H1 (cell line): ENCODE data around the gene CTIF. TPM values are rescaled to one million over a fixed set of nuclear protein-coding genes. Genes with fewer than 3 reads are reported as not detected.

ENCODE experiments used
- CTCF ChIA-PET: fragments of 300-600 bp; sonication (Branson Sonifier 250); formaldehyde crosslinking; loops from one replicate; lab custom pipeline; 2021; ENCODE audit not compliant: partially characterized antibody; lab: Charles Lee
- POLR2A ChIA-PET: fragments of 300-600 bp; sonication (Branson Sonifier 250); formaldehyde crosslinking; loops from one replicate; lab custom pipeline; 2021; ENCODE audit warnings: inconsistent platforms; ENCODE audit not compliant: partially characterized antibody; lab: Charles Lee
- DNase-seq, 2 experiments: peaks; one replicate each; pipeline versions ENCODE4 v3.0.0 to v3.0.0-alpha.2; 2010 to 2022; ENCODE audit warnings: low spot score in 2 of 2, low read depth in 1 of 2, mixed read lengths in 1 of 2
- FAIRE-seq: peaks from 2 replicates; lab custom pipeline; 2011; peaks lifted over from hg19 to GRCh38; lab: Jason Lieb, UNC
- H2AFZ ChIP-seq: 2 replicates; pipeline ENCODE4 v1.8.1; 2012; ENCODE audit warnings: low read length, inconsistent platforms
- H2AK5ac ChIP-seq: 2 replicates; pipeline ENCODE4 v1.6.1; 2013; ENCODE audit warnings: low read depth, low read length
- H2BK120ac ChIP-seq: replicated peaks from 2 replicates; pipeline ENCODE3; 2013; ENCODE audit warnings: low read depth, low read length, inconsistent platforms
- H2BK12ac ChIP-seq: 2 replicates; pipeline ENCODE4 v1.6.1; 2013; ENCODE audit warnings: low read depth, low read length
- H2BK15ac ChIP-seq: 2 replicates; pipeline ENCODE4 v1.6.1; 2013; ENCODE audit warnings: low read length
- H2BK20ac ChIP-seq: 2 replicates; pipeline ENCODE4 v1.6.1; 2013; ENCODE audit warnings: low read length
- H2BK5ac ChIP-seq: 2 replicates; pipeline ENCODE4 v1.6.1; 2013; ENCODE audit warnings: low read depth, low read length
- H3K14ac ChIP-seq: 2 replicates; pipeline ENCODE4 v1.6.1; 2013; ENCODE audit warnings: inconsistent platforms; ENCODE audit not compliant: insufficient read length
- H3K18ac ChIP-seq: 2 replicates; pipeline ENCODE4 v1.6.1; 2013; ENCODE audit warnings: low read length; ENCODE audit errors: extremely low read depth
- H3K23ac ChIP-seq: 2 replicates; pipeline ENCODE4 v1.6.1; 2013; ENCODE audit warnings: inconsistent platforms; ENCODE audit not compliant: insufficient read length
- H3K23me2 ChIP-seq: 2 replicates; pipeline ENCODE4 v1.6.1; 2013; ENCODE audit warnings: low read depth, low read length
- H3K27ac ChIP-seq: 2 replicates; pipeline ENCODE4 v1.6.1; 2011; ENCODE audit warnings: low read depth, low read length, inconsistent platforms
- H3K27me3 ChIP-seq, 4 experiments: replicated peaks in 1 of 4; 1 replicate in 1 of 4; 2 replicates in 3 of 4; pipeline versions ENCODE4 v1.6.1 to v1.8.1; 2011 to 2013; ENCODE audit warnings: low read length in 3 of 4, mild to moderate bottlenecking in 3 of 4, inconsistent platforms in 2 of 4, mixed read lengths in 2 of 4, moderate library complexity in 1 of 4; ENCODE audit not compliant: control insufficient read depth in 3 of 4, insufficient read depth in 3 of 4; ENCODE audit errors: extremely low read depth in 1 of 4
- H3K36me3 ChIP-seq, 4 experiments: 2 replicates each; pipeline versions ENCODE4 v1.6.1 to v1.8.1; 2011 to 2013; ENCODE audit warnings: mild to moderate bottlenecking in 4 of 4, low read length in 3 of 4, moderate library complexity in 2 of 4, control low read depth in 1 of 4, inconsistent platforms in 1 of 4; ENCODE audit not compliant: insufficient read depth in 4 of 4, control insufficient read depth in 2 of 4
- H3K4ac ChIP-seq: replicated peaks from 2 replicates; pipeline ENCODE3; 2013; ENCODE audit warnings: low read length, low read depth, mixed read lengths, inconsistent platforms; ENCODE audit not compliant: insufficient read length
- H3K4me1 ChIP-seq, 4 experiments: replicated peaks in 1 of 4; 1 replicate in 1 of 4; 2 replicates in 3 of 4; pipeline versions ENCODE4 v1.6.1 to v1.8.1; 2011 to 2013; ENCODE audit warnings: low read length in 3 of 4, inconsistent platforms in 2 of 4, mixed read lengths in 1 of 4; ENCODE audit not compliant: insufficient read depth in 4 of 4, control insufficient read depth in 3 of 4
- H3K4me2 ChIP-seq, 2 experiments: 2 replicates each; pipeline versions ENCODE4 v1.6.1 to v1.8.1; 2011 to 2013; ENCODE audit warnings: low read depth in 2 of 2, low read length in 2 of 2, control low read depth in 1 of 2, inconsistent platforms in 1 of 2, mild to moderate bottlenecking in 1 of 2; ENCODE audit not compliant: insufficient read depth in 1 of 2
- H3K4me3 ChIP-seq, 4 experiments: fragments of 200-600, 300-600 bp in 1 of 4; sonication (generic), shearing (Covaris generic), sonication (Bioruptor Twin) in 1 of 4; 2 replicates each; pipeline versions ENCODE4 v1.5.1 to v1.8.1; 2011 to 2016; ENCODE audit warnings: low read length in 4 of 4, low read depth in 3 of 4, control low read depth in 2 of 4, inconsistent platforms in 2 of 4, mild to moderate bottlenecking in 2 of 4, mixed read lengths in 1 of 4, moderate library complexity in 1 of 4; ENCODE audit not compliant: insufficient read depth in 2 of 4; ENCODE audit errors: extremely low read depth in 1 of 4
- H3K56ac ChIP-seq: replicated peaks from 2 replicates; pipeline ENCODE3; 2013; ENCODE audit warnings: low read depth, mild to moderate bottlenecking, mixed read lengths, low read length, inconsistent platforms; ENCODE audit not compliant: insufficient read length
- H3K79me1 ChIP-seq: 2 replicates; pipeline ENCODE4 v1.6.1; 2013; ENCODE audit warnings: low read depth, low read length, control low read depth
- H3K79me2 ChIP-seq, 2 experiments: 2 replicates each; pipeline versions ENCODE4 v1.6.1 to v1.8.1; 2012 to 2013; ENCODE audit warnings: low read length in 2 of 2, mild to moderate bottlenecking in 2 of 2, inconsistent platforms in 1 of 2; ENCODE audit not compliant: insufficient read depth in 2 of 2, control insufficient read depth in 1 of 2
- H3K9ac ChIP-seq, 4 experiments: replicated peaks in 1 of 4; 1 replicate in 1 of 4; 2 replicates in 3 of 4; pipeline versions ENCODE4 v1.6.1 to v1.8.1; 2011 to 2013; ENCODE audit warnings: low read depth in 3 of 4, low read length in 3 of 4, control low read depth in 2 of 4, mild to moderate bottlenecking in 2 of 4, moderate library complexity in 2 of 4, inconsistent platforms in 1 of 4; ENCODE audit errors: extremely low read depth in 1 of 4
- H3K9me3 ChIP-seq, 2 experiments: 2 replicates each; pipeline versions ENCODE4 v1.6.1 to v1.8.1; 2012 to 2013; ENCODE audit warnings: mild to moderate bottlenecking in 2 of 2, moderate library complexity in 2 of 2, control low read depth in 1 of 2, inconsistent platforms in 1 of 2, low read depth in 1 of 2, low read length in 1 of 2, mixed read lengths in 1 of 2; ENCODE audit not compliant: insufficient read depth in 2 of 2
- H4K20me1 ChIP-seq, 2 experiments: replicated peaks in 1 of 2; 2 replicates each; pipeline versions ENCODE3 to v1.8.1; 2011 to 2013; ENCODE audit warnings: inconsistent platforms in 2 of 2, low read length in 2 of 2, mild to moderate bottlenecking in 1 of 2; ENCODE audit not compliant: insufficient read depth in 2 of 2, control insufficient read depth in 1 of 2
- H4K5ac ChIP-seq: 2 replicates; pipeline ENCODE4 v1.6.1; 2013; ENCODE audit warnings: low read length, low read depth, mixed read lengths, inconsistent platforms; ENCODE audit not compliant: insufficient read length
- H4K8ac ChIP-seq: 2 replicates; pipeline ENCODE4 v1.8.0; 2013; ENCODE audit warnings: mild to moderate bottlenecking, moderate library complexity, low read length, inconsistent platforms; ENCODE audit not compliant: insufficient read depth; ENCODE audit errors: extremely low read depth
- H4K91ac ChIP-seq: replicated peaks from 2 replicates; pipeline ENCODE3; 2013; ENCODE audit warnings: low read length, mixed read lengths, inconsistent platforms; ENCODE audit not compliant: insufficient read length
- CBX8 ChIP-seq: fragments of 300-800, 300-1000 bp; sonication (generic); IDR thresholded peaks from 2 replicates; pipeline ENCODE4 v1.7.1; 2016; ENCODE audit warnings: low read depth, low read length, borderline replicate concordance
- CTBP2 ChIP-seq: IDR thresholded peaks from 2 replicates; pipeline ENCODE4 v1.7.0; 2011; ENCODE audit warnings: borderline replicate concordance, mild to moderate bottlenecking, moderate library complexity, mixed read lengths, low read length; ENCODE audit not compliant: insufficient read depth, insufficient read length
- KDM4A ChIP-seq: IDR thresholded peaks from one replicate; pipeline ENCODE4 v1.7.1; 2012; ENCODE audit warnings: low read depth, mild to moderate bottlenecking, moderate library complexity, low read length, inconsistent platforms; ENCODE audit not compliant: severe bottlenecking
- MAFK ChIP-seq: IDR thresholded peaks from 2 replicates; pipeline ENCODE4 v1.6.1; 2012; ENCODE audit warnings: low read depth, mild to moderate bottlenecking, improper control_type of control experiment, low read length
- POLR2A ChIP-seq, 2 experiments: IDR thresholded peaks; 1 replicate in 1 of 2; 2 replicates in 1 of 2; pipeline ENCODE4 v1.6.1; 2011; ENCODE audit warnings: low read depth in 2 of 2, low read length in 2 of 2, mild to moderate bottlenecking in 2 of 2; ENCODE audit errors: control extremely low read depth in 1 of 2
- TBP ChIP-seq: IDR thresholded peaks from 2 replicates; pipeline ENCODE4 v1.6.1; 2011; ENCODE audit warnings: low read depth, low read length, improper control_type of control experiment
- whole genome bisulfite sequencing, 2 experiments: shearing (Covaris generic) in 1 of 2; methylation state at CpG; one replicate each; pipeline versions ENCODE4 v1.1.6 to v1.1.7; 2013 to 2015; ENCODE audit warnings: low lambda C conversion rate in 2 of 2, mixed read lengths in 2 of 2, inconsistent platforms in 1 of 2, low coverage in 1 of 2, missing lambda C conversion rate in 1 of 2; ENCODE audit not compliant: insufficient replicate concordance in 2 of 2, insufficient coverage in 1 of 2, insufficient read length in 1 of 2; ENCODE audit errors: extremely low coverage in 1 of 2, missing lambda C conversion rate in 1 of 2; 5-methylcytosine and 5-hydroxymethylcytosine counted together
- polyA plus RNA-seq, 7 experiments: library from polyadenylated mRNA; depleted of rRNA in 3 of 7; stranded (reverse) in 5 of 7; unstranded in 2 of 7; fragments of >200 nt in 5 of 7; fragments of 200-250 nt in 2 of 7; gene quantifications; 1 replicate in 5 of 7; 2 replicates in 1 of 7; 4 replicates in 1 of 7; pipeline versions ENCODE4 v1.2.1 to v1.2.3, GENCODE V29; 2011 to 2013; ENCODE audit warnings: missing spikeins in 2 of 7, mixed read lengths in 2 of 7
- total RNA-seq: library from RNA; stranded (reverse); fragmentation: NEBNext Ultra II Directional; extraction: Animal tissue kit (Norgen Biotek cat#: 25700); gene quantifications from 2 replicates; pipeline ENCODE4 v1.2.1, GENCODE V29; 2021

Gene CTIF
- total and polyA plus RNA-seq, 2 of the 8 experiments (the other 6 are each of a cell fraction or from before 2014, with no cell fraction given), result 9.0 to 17.8 TPM

DNA sequence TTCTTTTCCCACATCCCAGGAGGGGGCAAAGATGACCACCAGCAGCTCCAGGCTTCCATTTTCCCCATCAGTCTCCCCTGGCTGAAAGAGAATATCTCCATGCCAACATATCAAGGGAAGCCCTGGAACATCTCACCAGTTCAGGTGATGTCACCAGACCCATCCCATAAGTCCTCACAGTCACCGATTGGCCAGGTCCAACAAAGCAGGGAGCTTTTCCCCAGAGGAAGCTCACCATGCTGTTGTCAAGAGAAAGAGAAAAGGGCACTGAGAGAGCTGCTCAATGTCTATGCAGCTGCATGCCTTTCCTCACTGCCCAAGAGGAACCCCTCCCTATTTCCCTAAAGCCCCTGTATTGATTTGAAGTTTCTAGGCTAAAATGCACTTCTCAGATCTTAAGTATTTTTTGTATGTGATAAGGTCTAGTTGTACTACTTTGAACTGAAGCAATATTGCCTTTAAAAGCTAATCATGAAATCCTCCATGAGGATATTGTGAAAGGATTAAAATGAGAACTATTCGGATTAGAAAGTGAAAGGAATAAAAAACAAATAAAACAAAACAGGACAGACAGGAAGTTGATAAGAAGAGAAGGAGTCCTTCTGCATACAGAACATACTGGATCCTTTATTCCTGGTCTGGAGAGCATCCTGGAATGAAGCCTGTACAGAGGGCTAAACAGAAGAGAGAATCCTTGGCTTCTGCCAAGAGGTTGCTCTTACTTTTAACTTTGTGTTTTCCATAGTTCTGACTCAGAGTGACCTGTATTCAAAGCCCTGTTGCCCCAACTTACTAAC, 45.2 kb upstream of the CTIF start:
- Histone ChIP-seq H2BK12ac (no peak overlapping the region), H3K23ac (no peak overlapping the region), H3K23me2 (no peaks in the 10 kb centered on the region), H3K9ac (no peak overlapping the region), H3K14ac (no peak overlapping the region), H2BK5ac (no peak overlapping the region), H2AK5ac (no peak overlapping the region), H3K9me3 (peaks cover 3 to 8% of the 10 kb centered on the region in 2 experiments; a peak in 1 of 4 replicates), H3K79me2 (no peaks in the 10 kb centered on the region), H3K27me3 (no peaks in the 10 kb centered on the region), H2AFZ (no peak overlapping the region), H3K4me3 (no peak overlapping the region), H4K20me1 (no peaks in the 10 kb centered on the region), H2BK20ac (no peak overlapping the region), H3K4me1 (no peaks in the 10 kb centered on the region), H2BK120ac (no peak overlapping the region), H4K91ac (no peak overlapping the region), H2BK15ac (no peak overlapping the region), H3K56ac (no peak overlapping the region), H3K36me3 (no peaks in the 10 kb centered on the region), H3K27ac (no peak overlapping the region), H3K79me1 (no peaks in the 10 kb centered on the region), H3K4me2 (no peak overlapping the region), H4K5ac (no peak overlapping the region), H3K4ac (no peak overlapping the region), H4K8ac (no peak overlapping the region), H3K18ac (no peak overlapping the region)
- POLR2A ChIA-PET, result no interaction called here
- 78% methylated on average over 2 of the region's 2 CpGs; no CpG with 5 or more reads in 1 of the 2 experiments for WGBS, 2 experiments
- CTCF ChIA-PET, result interaction anchor here (0.6 to 2.6 kb wide), 9 partner anchors 10 to 181 kb away, joined by 3 to 9 read pairs (median 4); no protein-coding TSS in a partner anchor
- no peak for DNase-seq
- no peak for TF ChIP-seq TBP
- no peak for TF ChIP-seq CBX8
- no peak for TF ChIP-seq KDM4A
- TF ChIP-seq CTBP2, result no peak
- TF ChIP-seq MAFK, result no peak
- TF ChIP-seq POLR2A (IDR thresholded peaks at IDR 0.05; ENCODE audit: control extremely low read depth in 1 of 2, low read depth in 2 of 2, low read length in 2 of 2), result no peak
- no peak for FAIRE-seq
